CD14-positive monocyte (primary cell): ENCODE data around the gene AANAT. TPM values are rescaled to one million over a fixed set of nuclear protein-coding genes. Genes with fewer than 3 reads are reported as not detected.

Source experiments
- DNase-seq, 3 donors: peaks; one replicate each; pipeline ENCODE4 v3.0.0-alpha.2; 2011 to 2022
- H2AFZ ChIP-seq: 2 replicates; pipeline ENCODE4 v1.6.0; 2012; ENCODE audit warnings: mild to moderate bottlenecking, low read depth, low read length, inconsistent platforms; ENCODE audit not compliant: insufficient read depth, poor library complexity, severe bottlenecking
- H3K27ac ChIP-seq, 2 donors: 1 replicate in 1 of 2; 2 replicates in 1 of 2; pipeline ENCODE4 v1.5.1; 2012 to 2013; ENCODE audit warnings: low read length in 2 of 2, control low read depth in 1 of 2, inconsistent platforms in 1 of 2, low read depth in 1 of 2, mild to moderate bottlenecking in 1 of 2
- H3K27me3 ChIP-seq, 2 donors: one replicate each; pipeline versions ENCODE4 v1.6.0 to v1.6.1; 2011 to 2013; ENCODE audit warnings: low read length in 2 of 2; ENCODE audit not compliant: control insufficient read depth in 2 of 2, insufficient read depth in 2 of 2
- H3K36me3 ChIP-seq, 2 donors: replicated peaks in 1 of 2; 1 replicate in 1 of 2; 2 replicates in 1 of 2; pipeline versions ENCODE4 v1.5.1 to v1.6.1; 2012 to 2013; ENCODE audit warnings: low read length in 2 of 2, control low read depth in 1 of 2, inconsistent platforms in 1 of 2, mild to moderate bottlenecking in 1 of 2; ENCODE audit not compliant: insufficient read depth in 2 of 2, control insufficient read depth in 1 of 2
- H3K4me1 ChIP-seq, 2 donors: 1 replicate in 1 of 2; 2 replicates in 1 of 2; pipeline versions ENCODE4 v1.5.1 to v1.6.1; 2012 to 2013; ENCODE audit warnings: low read length in 2 of 2, control low read depth in 1 of 2, inconsistent platforms in 1 of 2, mild to moderate bottlenecking in 1 of 2, moderate library complexity in 1 of 2; ENCODE audit not compliant: insufficient read depth in 2 of 2, control insufficient read depth in 1 of 2
- H3K4me2 ChIP-seq: replicated peaks from 2 replicates; pipeline ENCODE3; 2012; ENCODE audit warnings: low read length, moderate library complexity, mild to moderate bottlenecking; ENCODE audit not compliant: poor library complexity, severe bottlenecking; ENCODE audit errors: extremely low read depth
- H3K4me3 ChIP-seq, 3 experiments: fragments of 200-600 bp in 1 of 3; sonication (generic) in 1 of 3; replicated peaks in 1 of 3; 1 replicate in 2 of 3; 2 replicates in 1 of 3; pipeline ENCODE4 v1.5.1; 2011 to 2013; ENCODE audit warnings: low read length in 3 of 3, mild to moderate bottlenecking in 3 of 3, control low read depth in 2 of 3, low read depth in 2 of 3, inconsistent platforms in 1 of 3, moderate library complexity in 1 of 3
- H3K79me2 ChIP-seq: 2 replicates; pipeline ENCODE4 v1.6.0; 2012; ENCODE audit warnings: mild to moderate bottlenecking, control low read depth, inconsistent platforms, low read length, moderate library complexity; ENCODE audit not compliant: insufficient read depth
- H3K9ac ChIP-seq: 2 replicates; pipeline ENCODE4 v1.6.0; 2017; ENCODE audit warnings: low read length, mild to moderate bottlenecking; ENCODE audit not compliant: insufficient read depth, poor library complexity, severe bottlenecking
- H3K9me3 ChIP-seq, 2 donors: replicated peaks in 1 of 2; 1 replicate in 1 of 2; 2 replicates in 1 of 2; pipeline versions ENCODE4 v1.5.1 to v1.6.1; 2012 to 2013; ENCODE audit warnings: low read length in 2 of 2, control low read depth in 1 of 2; ENCODE audit not compliant: control insufficient read depth in 1 of 2, insufficient read depth in 1 of 2
- H4K20me1 ChIP-seq: 2 replicates; pipeline ENCODE4 v1.6.0; 2012; ENCODE audit warnings: mild to moderate bottlenecking, low read length, control low read depth, moderate library complexity; ENCODE audit not compliant: insufficient read depth
- H3K27ac Mint-ChIP-seq, 7 donors: one replicate each; pipeline ENCODE4 v1.8.0; 2020; ENCODE audit warnings: mild to moderate bottlenecking in 7 of 7, mixed read lengths in 7 of 7, moderate library complexity in 6 of 7, inconsistent platforms in 2 of 7
- H3K27me3 Mint-ChIP-seq, 3 donors: one replicate each; pipeline ENCODE4 v1.8.0; 2021 to 2022; ENCODE audit warnings: low read depth in 3 of 3, mild to moderate bottlenecking in 3 of 3, mixed read lengths in 3 of 3, moderate library complexity in 3 of 3, inconsistent platforms in 1 of 3
- H3K36me3 Mint-ChIP-seq, 2 donors: one replicate each; pipeline ENCODE4 v1.8.0; 2020; ENCODE audit warnings: mixed read lengths in 2 of 2, inconsistent platforms in 1 of 2, mild to moderate bottlenecking in 1 of 2
- H3K4me1 Mint-ChIP-seq: one replicate; pipeline ENCODE4 v1.8.0; 2020; ENCODE audit warnings: mild to moderate bottlenecking, mixed read lengths
- H3K4me3 Mint-ChIP-seq, 2 donors: one replicate each; pipeline ENCODE4 v1.8.0; 2020; ENCODE audit warnings: mild to moderate bottlenecking in 2 of 2, mixed read lengths in 2 of 2, moderate library complexity in 1 of 2
- H3K9me3 Mint-ChIP-seq, 7 donors: one replicate each; pipeline ENCODE4 v1.8.0; 2020 to 2022; ENCODE audit warnings: mixed read lengths in 7 of 7, mild to moderate bottlenecking in 6 of 7, moderate library complexity in 6 of 7, inconsistent platforms in 2 of 7
- WGBS: methylation state at CpG from one replicate; pipeline ENCODE4 v1.1.5; 2013; ENCODE audit warnings: missing lambda C conversion rate; ENCODE audit not compliant: insufficient coverage; 5-methylcytosine and 5-hydroxymethylcytosine counted together
- intact Hi-C, 2 donors: fragments of 100-400 bp; cut with micrococcal nuclease; formaldehyde crosslinking; loops; one replicate each; pipeline versions ENCODE4 v1.15.0 to v1.15.1; 2023
- polyA plus RNA-seq, 3 donors: library from polyadenylated mRNA; depleted of rRNA in 1 of 3; unstranded in 2 of 3; stranded (reverse) in 1 of 3; fragments of 300-500 nt in 2 of 3; fragments of >200 nt in 1 of 3; fragmentation: Illumina TruSeq in 2 of 3; gene quantifications; 1 replicate in 2 of 3; 2 replicates in 1 of 3; pipeline ENCODE4 v1.2.3, GENCODE V29; 2012 to 2021
- TF ChIP-seq, protein P1 (sequence below): fragments of 200-600 bp; IDR thresholded peaks from one replicate; pipeline ENCODE4 v1.8.0; 2022; ENCODE audit warnings: antibody characterized with exemption, mild to moderate bottlenecking

The AANAT gene
- polyA plus RNA-seq, 3 donors = not detected

DNA sequence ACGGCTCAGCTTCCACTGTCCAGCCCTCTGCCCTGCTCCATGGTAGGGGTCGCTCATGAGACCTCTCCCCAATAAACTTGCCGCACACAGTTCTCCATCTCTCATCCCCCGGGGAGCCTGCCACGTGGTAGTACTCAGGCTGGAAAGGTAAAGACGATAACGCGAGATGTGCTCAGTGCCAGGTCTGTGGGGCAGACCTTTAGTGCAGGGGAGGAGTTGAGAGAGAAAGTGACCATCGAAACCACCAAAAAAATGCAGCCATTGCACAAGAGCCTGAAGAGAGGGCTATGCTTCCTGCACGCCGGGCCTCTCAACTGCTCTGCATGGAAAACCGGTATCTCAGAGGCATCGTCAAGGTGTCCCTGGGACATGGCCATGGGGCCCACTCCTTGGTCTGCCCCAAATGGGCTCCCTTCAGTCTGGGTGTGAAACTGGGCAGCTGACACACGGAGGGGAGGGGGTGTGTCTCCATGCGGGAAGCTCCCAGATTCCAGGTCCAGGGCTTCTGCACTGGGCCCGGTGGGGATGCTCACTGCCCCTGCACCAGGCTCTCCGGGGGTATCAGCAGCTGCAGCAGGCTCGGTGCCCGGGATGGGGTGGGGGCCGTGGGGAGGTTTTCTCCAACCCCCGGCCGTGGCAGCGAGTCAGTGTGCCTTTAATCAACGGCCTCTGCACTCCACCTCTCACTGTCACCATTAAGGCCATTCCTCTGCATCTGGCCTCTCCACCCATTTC, 4.7 kb upstream of the AANAT start:
- Mint-ChIP-seq H3K4me1 (peaks cover 17% of the 10 kb centered on the region), H3K27me3 (peaks cover 2 to 5% (median 4%) of the 10 kb centered on the region in 3 donors), H3K9me3 (peaks cover 0 to 2% (median 0%) of the 10 kb centered on the region in 7 donors), H3K27ac (no peak overlapping the region), H3K4me3 (no peak overlapping the region), H3K36me3 (no peaks in the 10 kb centered on the region)
- no peak for DNase-seq
- no peaks in the 10 kb centered on the region for H4K20me1 ChIP-seq
- no peaks in the 10 kb centered on the region for H3K9me3 ChIP-seq
- H3K4me2 ChIP-seq = no peak overlapping the region
- H3K79me2 ChIP-seq = no peaks in the 10 kb centered on the region
- WGBS = 77% methylated on average over 15 of the region's 24 CpGs
- H3K27me3 ChIP-seq = no peaks in the 10 kb centered on the region
- H2AFZ ChIP-seq = no peak overlapping the region
- intact Hi-C loops = loop anchor here (10.0 kb wide), 2 partner anchors 122 to 152 kb away; partner anchors contain the start of gene ST6GALNAC2 (in 1 of the 2)
- no peak overlapping the region for H3K27ac ChIP-seq
- no peak overlapping the region for H3K4me3 ChIP-seq
- H3K36me3 ChIP-seq = no peaks in the 10 kb centered on the region
- H3K9ac ChIP-seq = no peak overlapping the region
- peaks cover 8 to 9% of the 10 kb centered on the region in 2 donors for H3K4me1 ChIP-seq
- TF ChIP-seq, protein P1, sequence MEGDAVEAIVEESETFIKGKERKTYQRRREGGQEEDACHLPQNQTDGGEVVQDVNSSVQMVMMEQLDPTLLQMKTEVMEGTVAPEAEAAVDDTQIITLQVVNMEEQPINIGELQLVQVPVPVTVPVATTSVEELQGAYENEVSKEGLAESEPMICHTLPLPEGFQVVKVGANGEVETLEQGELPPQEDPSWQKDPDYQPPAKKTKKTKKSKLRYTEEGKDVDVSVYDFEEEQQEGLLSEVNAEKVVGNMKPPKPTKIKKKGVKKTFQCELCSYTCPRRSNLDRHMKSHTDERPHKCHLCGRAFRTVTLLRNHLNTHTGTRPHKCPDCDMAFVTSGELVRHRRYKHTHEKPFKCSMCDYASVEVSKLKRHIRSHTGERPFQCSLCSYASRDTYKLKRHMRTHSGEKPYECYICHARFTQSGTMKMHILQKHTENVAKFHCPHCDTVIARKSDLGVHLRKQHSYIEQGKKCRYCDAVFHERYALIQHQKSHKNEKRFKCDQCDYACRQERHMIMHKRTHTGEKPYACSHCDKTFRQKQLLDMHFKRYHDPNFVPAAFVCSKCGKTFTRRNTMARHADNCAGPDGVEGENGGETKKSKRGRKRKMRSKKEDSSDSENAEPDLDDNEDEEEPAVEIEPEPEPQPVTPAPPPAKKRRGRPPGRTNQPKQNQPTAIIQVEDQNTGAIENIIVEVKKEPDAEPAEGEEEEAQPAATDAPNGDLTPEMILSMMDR = no peak

DNA sequence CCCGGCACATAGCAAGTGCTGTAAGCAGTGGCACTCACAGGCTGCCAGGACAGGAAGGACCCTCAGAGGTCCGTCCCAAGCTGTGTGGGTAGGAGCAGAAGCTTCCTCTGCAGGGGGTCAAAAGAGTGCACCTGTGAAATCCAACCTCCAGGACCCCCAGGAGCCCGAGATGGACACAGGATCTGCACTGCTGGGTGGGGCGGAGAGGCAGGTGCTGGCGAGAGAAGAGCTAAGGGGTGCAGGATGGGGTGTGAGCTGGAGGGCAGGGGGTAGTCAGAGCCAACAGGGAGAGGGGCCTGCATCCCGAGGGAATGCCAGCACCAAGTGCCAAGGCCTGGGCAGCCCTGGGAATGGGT, 650 bp upstream of the AANAT start:
- TF ChIP-seq, protein P1 = no peak
- intact Hi-C loops = loop anchor here (1.0 to 10.0 kb wide), 5 partner anchors 14 to 148 kb away; partner anchors contain the start of gene ST6GALNAC2 (in 1 of the 2)
- no peaks in the 10 kb centered on the region for H3K27me3 ChIP-seq
- no peak overlapping the region for H2AFZ ChIP-seq
- no peak overlapping the region for H3K27ac ChIP-seq
- Mint-ChIP-seq H3K36me3 (peaks cover 19 to 33% of the 10 kb centered on the region in 2 donors), H3K9me3 (peaks cover 0 to 2% (median 0%) of the 10 kb centered on the region in 7 donors), H3K4me1 (peaks cover 17% of the 10 kb centered on the region), H3K27ac (no peak overlapping the region), H3K4me3 (no peak overlapping the region), H3K27me3 (peaks cover 2% of the 10 kb centered on the region in 3 donors)
- peaks cover 29 to 33% of the 10 kb centered on the region in 2 donors for H3K36me3 ChIP-seq
- no peak overlapping the region for H3K4me3 ChIP-seq
- peaks cover 8 to 9% of the 10 kb centered on the region in 2 donors for H3K4me1 ChIP-seq
- peaks cover 6% of the 10 kb centered on the region for H4K20me1 ChIP-seq
- no peaks in the 10 kb centered on the region for H3K79me2 ChIP-seq
- H3K9ac ChIP-seq = no peak overlapping the region
- no peaks in the 10 kb centered on the region for H3K9me3 ChIP-seq
- 90% methylated on average over 6 of the region's 6 CpGs for WGBS
- no peak for DNase-seq
- no peak overlapping the region for H3K4me2 ChIP-seq
